NCI-H1436 treated with DMSO at 0.1 percent for 48 hours (cell line): ENCODE data around the gene OLIG2.

ENCODE experiments used
- DNase-seq: peaks from one replicate; lab custom pipeline; 2025; lab: John Stamatoyannopoulos, UW

Gene OLIG2

GRCh38 chr21:33019885-33020557, 5.7 kb upstream of the OLIG2 start:
- no peak for DNase-seq

- no peak for DNase-seq
Observed at GRCh38 chr21:33020558-33021100, 5.1 kb upstream of the OLIG2 start.

- no peak for DNase-seq
Observed at GRCh38 chr21:33021150-33021549, 4.6 kb upstream of the OLIG2 start.

GRCh38 chr21:33021667-33022066, 4.1 kb upstream of the OLIG2 start:
- no peak for DNase-seq

GRCh38 chr21:33022489-33022827, 3.3 kb upstream of the OLIG2 start:
- DNase-seq, result no peak

GRCh38 chr21:33022828-33023573, 2.7 kb upstream of the OLIG2 start:
- DNase-seq, result no peak

GRCh38 chr21:33023574-33024200, 2.0 kb upstream of the OLIG2 start:
- no peak for DNase-seq

- DNase-seq, result no peak
Observed at GRCh38 chr21:33024201-33025103, 1.3 kb upstream of the OLIG2 start.

GRCh38 chr21:33025106-33025488, 638 bp upstream of the OLIG2 start:
- no peak for DNase-seq

- no peak for DNase-seq
Observed at GRCh38 chr21:33026443-33026858, 716 bp downstream of the OLIG2 start.

- DNase-seq, result no peak
Observed at GRCh38 chr21:33026878-33027400, 1.2 kb downstream of the OLIG2 start.

GRCh38 chr21:33027401-33028286, 1.9 kb downstream of the OLIG2 start:
- no peak for DNase-seq

GRCh38 chr21:33028287-33028670, 2.5 kb downstream of the OLIG2 start:
- DNase-seq, result no peak

GRCh38 chr21:33028773-33029384, 3.1 kb downstream of the OLIG2 start:
- no peak for DNase-seq

- no peak for DNase-seq
Observed at GRCh38 chr21:33029385-33029921, 3.7 kb downstream of the OLIG2 start.

- DNase-seq, result no peak
Observed at GRCh38 chr21:33029975-33030461, 4.3 kb downstream of the OLIG2 start.

- no peak for DNase-seq
Observed at GRCh38 chr21:33030633-33031032, 4.9 kb downstream of the OLIG2 start.

GRCh38 chr21:33031152-33031911, 5.6 kb downstream of the OLIG2 start:
- DNase-seq, result no peak

GRCh38 chr21:33032434-33033047, 6.8 kb downstream of the OLIG2 start:
- no peak for DNase-seq
